GM12801 (cell line): ENCODE results near the gene WFIKKN2.

Source experiments
- TF ChIP-seq, protein P1 (sequence below): IDR thresholded peaks from one replicate; pipeline ENCODE4 v1.5.1; 2011; ENCODE audit warnings: control low read depth; ENCODE audit not compliant: insufficient read length; ENCODE audit errors: extremely low read depth

The WFIKKN2 gene

DNA sequence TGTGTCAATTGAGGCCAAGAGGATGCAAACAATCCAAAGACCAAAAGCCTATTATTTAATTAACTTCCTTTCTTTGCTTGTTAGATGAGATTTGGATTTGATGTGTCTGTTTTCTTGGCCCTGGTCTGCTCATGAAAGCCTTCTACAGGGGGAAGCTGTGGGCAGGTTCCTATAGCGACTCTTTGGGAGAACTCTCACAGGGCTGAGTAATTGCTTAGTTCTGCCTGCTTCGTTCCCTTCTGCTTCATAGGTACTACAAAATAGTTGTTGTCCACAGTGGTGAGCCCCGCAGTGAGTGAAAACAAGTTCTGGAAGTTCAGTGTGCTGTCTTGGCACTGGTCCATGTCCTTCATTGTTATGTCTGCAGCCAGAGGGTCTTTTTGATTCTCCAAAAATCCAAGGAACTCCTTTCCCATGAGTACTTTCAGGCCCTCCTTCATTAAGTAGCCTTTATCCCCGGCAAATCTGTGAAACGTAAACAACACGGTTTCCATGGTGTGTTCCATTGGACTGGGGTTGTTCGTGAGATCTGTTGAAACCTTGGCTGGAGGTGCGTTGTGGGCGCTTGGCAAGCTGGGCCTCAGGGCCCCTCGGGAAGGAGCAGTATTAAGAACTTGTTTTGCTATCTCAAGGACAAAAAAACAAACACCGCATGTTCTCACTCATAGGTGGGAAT, 38.1 kb upstream of the WFIKKN2 start:
- TF ChIP-seq, protein P1, sequence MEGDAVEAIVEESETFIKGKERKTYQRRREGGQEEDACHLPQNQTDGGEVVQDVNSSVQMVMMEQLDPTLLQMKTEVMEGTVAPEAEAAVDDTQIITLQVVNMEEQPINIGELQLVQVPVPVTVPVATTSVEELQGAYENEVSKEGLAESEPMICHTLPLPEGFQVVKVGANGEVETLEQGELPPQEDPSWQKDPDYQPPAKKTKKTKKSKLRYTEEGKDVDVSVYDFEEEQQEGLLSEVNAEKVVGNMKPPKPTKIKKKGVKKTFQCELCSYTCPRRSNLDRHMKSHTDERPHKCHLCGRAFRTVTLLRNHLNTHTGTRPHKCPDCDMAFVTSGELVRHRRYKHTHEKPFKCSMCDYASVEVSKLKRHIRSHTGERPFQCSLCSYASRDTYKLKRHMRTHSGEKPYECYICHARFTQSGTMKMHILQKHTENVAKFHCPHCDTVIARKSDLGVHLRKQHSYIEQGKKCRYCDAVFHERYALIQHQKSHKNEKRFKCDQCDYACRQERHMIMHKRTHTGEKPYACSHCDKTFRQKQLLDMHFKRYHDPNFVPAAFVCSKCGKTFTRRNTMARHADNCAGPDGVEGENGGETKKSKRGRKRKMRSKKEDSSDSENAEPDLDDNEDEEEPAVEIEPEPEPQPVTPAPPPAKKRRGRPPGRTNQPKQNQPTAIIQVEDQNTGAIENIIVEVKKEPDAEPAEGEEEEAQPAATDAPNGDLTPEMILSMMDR = no peak

DNA sequence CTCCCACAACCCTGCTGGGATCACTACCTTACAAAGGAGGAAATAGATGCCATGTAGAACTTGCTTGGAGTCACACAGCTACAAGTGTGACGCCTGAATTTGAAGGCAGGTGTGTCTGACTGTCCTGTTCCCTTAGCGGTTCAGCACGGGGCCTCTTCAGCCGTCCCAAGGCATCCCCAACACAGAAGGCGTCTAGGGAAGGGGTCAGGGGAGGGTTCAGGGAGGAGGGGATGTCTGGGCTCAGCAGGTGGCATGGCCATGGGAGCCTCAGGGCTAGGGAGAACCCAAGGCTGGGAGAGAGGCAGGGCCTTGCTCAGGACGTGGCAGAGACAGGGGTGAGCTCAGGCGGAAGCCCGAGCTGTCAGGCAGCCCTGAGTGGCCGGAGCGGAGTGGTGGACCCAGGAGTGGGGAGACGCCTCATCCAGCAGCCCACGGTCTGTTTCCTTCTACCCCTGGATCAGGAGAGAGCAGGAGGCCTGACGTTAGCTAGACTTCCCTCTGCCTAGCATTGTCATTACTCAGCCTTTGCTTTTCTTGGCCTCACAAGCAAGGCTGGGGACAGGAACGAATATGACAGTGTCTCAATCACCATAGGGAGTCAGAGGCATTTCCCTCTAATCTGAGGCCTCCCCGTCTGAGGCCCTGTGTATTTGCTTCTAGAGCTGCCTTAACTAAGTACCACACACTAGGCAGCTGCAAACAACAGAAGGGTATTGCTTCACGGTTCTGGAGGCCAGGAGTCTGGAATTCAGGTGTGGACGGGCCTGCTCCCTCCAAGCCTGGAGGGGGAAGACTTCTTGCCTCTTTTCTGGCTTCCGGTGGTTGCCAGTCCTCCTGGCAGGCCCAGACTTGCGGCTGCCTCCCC, 36.7 kb upstream of the WFIKKN2 start:
- TF ChIP-seq, protein P1 = no peak

DNA sequence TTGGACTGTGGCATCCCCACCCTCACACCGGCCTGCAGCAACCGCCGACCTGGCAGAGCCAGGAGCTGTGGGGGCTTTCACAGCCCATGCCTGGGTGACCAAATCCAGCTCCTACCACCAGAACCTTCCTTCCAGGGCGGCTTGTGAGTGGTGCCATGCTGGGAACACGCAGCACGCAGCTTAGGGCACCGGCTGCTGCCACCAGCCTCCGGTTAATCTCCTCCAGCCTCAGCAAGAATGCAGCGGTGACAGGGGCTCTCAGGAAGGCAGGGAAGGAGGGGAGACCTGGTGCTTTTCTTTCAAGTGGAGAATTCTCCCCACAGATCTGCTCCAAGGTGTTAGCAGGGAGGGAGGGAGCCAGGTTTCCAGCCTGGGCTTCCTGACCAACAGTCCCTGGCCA, 35.8 kb upstream of the WFIKKN2 start:
- TF ChIP-seq, protein P1 = no peak

DNA sequence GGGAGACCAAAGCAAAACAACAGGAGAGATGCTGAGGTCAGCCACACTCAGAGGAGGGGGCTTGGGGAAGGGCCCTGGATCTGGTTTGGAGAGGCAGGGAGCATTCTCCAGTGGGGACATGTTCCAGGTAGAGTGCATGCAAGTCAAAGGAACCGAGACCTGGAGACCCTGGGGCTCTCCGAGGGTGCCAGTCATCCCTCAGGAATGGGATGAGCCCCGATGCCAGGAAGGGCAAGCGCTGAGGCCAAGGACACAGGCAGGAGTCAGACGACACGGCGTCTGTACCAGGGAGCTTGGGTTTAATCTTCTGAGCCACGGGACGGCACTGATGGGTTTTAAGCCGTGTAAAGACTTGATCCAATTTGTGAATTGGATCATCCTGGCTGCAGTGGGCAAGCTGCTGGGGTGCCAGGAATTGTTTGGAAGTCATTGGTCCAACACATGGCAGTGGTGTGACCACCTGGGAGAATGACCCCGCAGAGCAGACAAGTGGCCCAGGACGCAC, 35.1 kb upstream of the WFIKKN2 start:
- TF ChIP-seq, protein P1 = no peak

DNA sequence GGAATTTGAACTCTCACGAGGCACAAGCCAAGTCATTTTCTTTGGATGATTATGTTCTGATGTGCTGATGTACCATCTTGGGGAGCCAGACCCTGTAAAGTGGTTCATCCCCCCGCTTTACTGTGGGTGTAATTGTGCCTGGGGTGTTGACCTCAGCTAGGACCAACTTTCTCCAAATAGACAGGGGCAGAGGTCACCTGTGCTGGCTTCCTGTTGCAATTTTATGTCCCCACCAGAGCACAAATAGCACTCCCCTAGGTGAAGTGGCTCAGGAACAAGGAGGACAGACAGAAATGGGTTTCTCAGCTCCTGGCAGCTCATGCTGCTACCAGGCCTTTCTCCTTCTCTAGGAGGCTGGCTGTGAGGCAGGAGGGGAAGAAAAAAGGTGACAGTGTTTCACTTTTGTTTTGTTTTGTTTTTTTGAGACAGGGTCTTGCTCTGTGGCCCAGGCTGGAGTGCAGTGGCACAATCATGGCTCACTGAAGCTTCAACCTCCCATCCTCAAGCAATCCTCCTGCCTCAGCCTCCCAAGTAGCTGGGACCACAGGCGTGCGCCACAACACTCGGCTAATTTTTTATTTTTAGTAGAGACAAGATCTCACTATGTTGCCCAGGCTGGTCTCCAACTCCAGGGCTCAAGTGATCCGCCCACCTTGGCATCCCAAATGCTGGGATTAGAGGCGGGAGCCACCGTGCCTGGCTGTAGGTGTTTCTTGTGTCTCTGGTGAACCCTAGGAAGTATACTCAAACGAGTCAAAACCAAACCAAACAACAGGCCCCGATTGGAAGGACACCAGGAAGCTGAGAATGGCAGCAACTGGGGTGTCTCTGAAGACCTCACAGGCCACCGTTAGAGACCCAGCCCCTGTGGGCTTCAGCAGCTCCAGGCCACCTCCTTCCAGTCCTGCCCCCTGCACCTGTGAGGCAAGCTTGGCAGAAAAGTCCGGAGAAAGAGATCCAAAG, 32.5 kb upstream of the WFIKKN2 start:
- TF ChIP-seq, protein P1 = no peak

DNA sequence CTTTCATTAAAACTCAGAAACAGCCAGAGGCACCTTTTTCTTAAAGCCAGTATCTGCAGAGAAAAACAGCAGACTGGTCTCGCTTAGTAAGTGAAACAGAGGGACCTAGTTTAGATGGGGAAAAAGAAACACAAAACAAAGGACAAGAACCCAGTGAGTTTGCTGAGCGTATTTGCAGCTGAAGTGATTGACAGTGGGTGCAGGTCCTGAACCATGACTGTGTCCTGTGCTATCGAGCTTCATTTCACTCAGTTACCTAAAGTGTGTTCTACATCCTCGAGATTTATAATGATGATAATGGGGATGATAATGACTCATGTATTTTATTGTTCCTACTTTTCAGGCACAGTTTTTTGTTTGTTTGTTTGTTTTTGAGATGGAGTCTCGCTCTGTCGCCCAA, 31.7 kb upstream of the WFIKKN2 start:
- TF ChIP-seq, protein P1 = no peak
